PFSK-1 (cell line): Measurements from ENCODE around the gene FAH.

Source experiments
- FOXP2 ChIP-seq: optimal IDR thresholded peaks from 2 replicates; pipeline ENCODE3; 2011; ENCODE audit warnings: borderline replicate concordance, control low read depth, inconsistent platforms; ENCODE audit not compliant: insufficient read depth; ENCODE audit errors: extremely low read length, extremely low read depth
- POLR2AphosphoS5 ChIP-seq: IDR thresholded peaks from 2 replicates; pipeline ENCODE4 v1.6.1; 2012; ENCODE audit warnings: low read depth, mild to moderate bottlenecking, control low read depth, low read length, moderate library complexity
- SIN3A ChIP-seq: IDR thresholded peaks from 2 replicates; pipeline ENCODE4 v1.6.1; 2012; ENCODE audit warnings: mild to moderate bottlenecking, low read length, moderate library complexity, borderline replicate concordance; ENCODE audit not compliant: insufficient read depth
- TAF1 ChIP-seq: IDR thresholded peaks from 2 replicates; pipeline ENCODE4 v1.6.1; 2012; ENCODE audit warnings: low read length, control low read depth, borderline replicate concordance; ENCODE audit not compliant: insufficient read depth
- TF ChIP-seq, protein P1 (sequence below), 2 experiments: IDR thresholded peaks; 2 replicates each; pipeline versions ENCODE4 v1.6.1 to v1.8.0; 2011 to 2012; ENCODE audit warnings: low read depth in 2 of 2, low read length in 2 of 2, control low read depth in 1 of 2, inconsistent platforms in 1 of 2, mild to moderate bottlenecking in 1 of 2, moderate library complexity in 1 of 2; ENCODE audit not compliant: insufficient read depth in 1 of 2

Gene FAH

DNA sequence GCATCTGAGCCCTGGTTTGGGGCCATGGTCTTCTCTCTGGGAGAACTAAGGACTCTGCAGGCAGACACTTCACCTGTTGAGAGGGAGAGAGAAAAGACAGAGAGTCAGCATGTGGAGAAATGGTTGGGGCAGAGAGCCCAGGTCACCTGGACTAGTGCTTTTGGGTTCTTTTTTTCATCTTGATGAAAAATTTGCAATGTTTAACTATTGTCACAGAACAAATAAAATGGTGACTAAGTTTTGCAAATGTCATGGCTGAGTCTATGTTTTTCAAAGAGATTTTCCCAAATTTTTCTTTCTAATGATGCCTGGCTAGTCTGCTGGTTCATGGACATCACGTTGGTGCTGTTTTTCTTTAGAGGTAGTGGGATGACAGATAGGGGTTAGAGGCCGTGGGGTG is 17.8 kb downstream of the FAH start:
- TF ChIP-seq SIN3A: no peak
- TF ChIP-seq TAF1: no peak
- TF ChIP-seq, protein P1, sequence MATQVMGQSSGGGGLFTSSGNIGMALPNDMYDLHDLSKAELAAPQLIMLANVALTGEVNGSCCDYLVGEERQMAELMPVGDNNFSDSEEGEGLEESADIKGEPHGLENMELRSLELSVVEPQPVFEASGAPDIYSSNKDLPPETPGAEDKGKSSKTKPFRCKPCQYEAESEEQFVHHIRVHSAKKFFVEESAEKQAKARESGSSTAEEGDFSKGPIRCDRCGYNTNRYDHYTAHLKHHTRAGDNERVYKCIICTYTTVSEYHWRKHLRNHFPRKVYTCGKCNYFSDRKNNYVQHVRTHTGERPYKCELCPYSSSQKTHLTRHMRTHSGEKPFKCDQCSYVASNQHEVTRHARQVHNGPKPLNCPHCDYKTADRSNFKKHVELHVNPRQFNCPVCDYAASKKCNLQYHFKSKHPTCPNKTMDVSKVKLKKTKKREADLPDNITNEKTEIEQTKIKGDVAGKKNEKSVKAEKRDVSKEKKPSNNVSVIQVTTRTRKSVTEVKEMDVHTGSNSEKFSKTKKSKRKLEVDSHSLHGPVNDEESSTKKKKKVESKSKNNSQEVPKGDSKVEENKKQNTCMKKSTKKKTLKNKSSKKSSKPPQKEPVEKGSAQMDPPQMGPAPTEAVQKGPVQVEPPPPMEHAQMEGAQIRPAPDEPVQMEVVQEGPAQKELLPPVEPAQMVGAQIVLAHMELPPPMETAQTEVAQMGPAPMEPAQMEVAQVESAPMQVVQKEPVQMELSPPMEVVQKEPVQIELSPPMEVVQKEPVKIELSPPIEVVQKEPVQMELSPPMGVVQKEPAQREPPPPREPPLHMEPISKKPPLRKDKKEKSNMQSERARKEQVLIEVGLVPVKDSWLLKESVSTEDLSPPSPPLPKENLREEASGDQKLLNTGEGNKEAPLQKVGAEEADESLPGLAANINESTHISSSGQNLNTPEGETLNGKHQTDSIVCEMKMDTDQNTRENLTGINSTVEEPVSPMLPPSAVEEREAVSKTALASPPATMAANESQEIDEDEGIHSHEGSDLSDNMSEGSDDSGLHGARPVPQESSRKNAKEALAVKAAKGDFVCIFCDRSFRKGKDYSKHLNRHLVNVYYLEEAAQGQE (IDR thresholded peaks at IDR 0.05; ENCODE audit: insufficient read depth in 1 of 2, low read depth in 2 of 2, low read length in 2 of 2): no peak
- no peak for TF ChIP-seq POLR2AphosphoS5
- TF ChIP-seq FOXP2: no peak

DNA sequence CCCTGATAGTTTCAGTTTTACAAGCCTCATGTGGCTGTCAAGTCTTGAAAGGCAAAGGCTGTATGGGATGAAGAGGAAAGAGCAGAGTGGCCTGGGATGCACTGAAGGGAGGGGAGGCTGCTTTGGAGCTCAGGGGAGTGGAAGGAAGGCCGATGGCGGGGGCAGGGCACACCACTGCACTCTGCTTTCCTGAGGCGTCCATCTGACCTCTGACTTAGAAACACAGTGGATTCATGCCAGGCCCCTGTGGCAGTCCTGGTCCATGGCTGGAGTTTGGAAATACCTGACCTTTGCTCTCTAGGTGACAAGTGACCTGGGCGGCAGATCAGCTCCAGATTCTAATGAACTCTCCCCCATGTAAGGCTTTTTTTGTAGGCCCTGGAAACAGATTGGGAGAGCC is 19.0 kb downstream of the FAH start:
- TF ChIP-seq SIN3A (no peak), FOXP2 (no peak), TAF1 (no peak), POLR2AphosphoS5 (no peak)
- TF ChIP-seq, protein P1 (IDR thresholded peaks at IDR 0.05; ENCODE audit: insufficient read depth in 1 of 2, low read depth in 2 of 2, low read length in 2 of 2): no peak

DNA sequence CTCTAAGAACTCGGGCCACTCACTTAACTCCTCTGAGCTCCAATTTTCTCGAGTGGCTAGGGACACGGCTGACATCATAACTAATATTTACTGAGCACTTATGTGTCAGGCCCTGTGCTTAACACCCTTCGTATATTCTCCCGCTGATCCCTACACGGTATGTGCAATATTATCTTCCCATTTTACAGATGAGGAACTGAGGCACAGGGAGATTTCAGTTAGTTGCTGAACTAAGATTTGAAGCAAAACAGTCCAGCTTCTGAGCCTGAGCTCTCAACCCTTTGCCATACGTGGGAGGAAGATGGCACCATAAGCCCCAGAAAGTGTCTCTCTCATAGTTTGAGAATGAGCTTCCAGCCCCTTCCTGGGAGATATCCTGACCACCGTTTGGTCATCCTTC is 19.6 kb downstream of the FAH start:
- no peak for TF ChIP-seq TAF1
- TF ChIP-seq FOXP2: no peak
- TF ChIP-seq SIN3A: no peak
- TF ChIP-seq, protein P1 (IDR thresholded peaks at IDR 0.05; ENCODE audit: insufficient read depth in 1 of 2, low read depth in 2 of 2, low read length in 2 of 2): no peak
- no peak for TF ChIP-seq POLR2AphosphoS5

DNA sequence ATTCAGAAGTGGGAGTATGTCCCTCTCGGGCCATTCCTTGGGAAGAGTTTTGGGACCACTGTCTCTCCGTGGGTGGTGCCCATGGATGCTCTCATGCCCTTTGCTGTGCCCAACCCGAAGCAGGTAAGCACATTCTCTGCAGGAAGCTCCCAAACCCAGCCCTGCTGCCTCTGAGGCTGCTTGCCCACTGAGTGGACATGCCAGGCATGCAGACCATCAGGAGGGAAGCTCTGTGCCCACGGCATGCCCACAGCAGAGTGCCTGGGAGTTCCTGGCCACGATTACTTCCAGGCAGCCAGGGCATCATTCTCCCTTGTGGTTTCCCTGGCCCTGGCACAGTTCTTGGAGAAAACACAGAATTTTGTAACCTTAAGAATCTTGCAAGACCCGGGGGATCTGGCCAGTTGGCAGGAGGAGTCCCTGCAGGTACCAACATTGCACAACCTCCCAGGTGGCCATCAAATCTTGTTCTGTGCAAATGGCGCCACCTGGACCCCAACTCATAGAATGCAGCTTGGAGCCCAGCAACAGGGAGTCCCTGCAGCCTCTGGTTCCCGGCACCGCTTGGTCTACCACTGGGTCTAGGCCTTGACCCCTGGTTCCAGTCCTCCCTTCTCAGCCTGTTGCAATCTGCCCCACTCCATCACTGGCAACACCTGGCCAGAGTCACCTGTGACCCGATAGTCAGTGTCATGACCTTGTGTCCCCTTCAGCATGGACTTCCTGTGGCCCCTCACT is 20.4 kb downstream of the FAH start:
- TF ChIP-seq POLR2AphosphoS5: no peak
- TF ChIP-seq FOXP2: peak; percentile 8

DNA sequence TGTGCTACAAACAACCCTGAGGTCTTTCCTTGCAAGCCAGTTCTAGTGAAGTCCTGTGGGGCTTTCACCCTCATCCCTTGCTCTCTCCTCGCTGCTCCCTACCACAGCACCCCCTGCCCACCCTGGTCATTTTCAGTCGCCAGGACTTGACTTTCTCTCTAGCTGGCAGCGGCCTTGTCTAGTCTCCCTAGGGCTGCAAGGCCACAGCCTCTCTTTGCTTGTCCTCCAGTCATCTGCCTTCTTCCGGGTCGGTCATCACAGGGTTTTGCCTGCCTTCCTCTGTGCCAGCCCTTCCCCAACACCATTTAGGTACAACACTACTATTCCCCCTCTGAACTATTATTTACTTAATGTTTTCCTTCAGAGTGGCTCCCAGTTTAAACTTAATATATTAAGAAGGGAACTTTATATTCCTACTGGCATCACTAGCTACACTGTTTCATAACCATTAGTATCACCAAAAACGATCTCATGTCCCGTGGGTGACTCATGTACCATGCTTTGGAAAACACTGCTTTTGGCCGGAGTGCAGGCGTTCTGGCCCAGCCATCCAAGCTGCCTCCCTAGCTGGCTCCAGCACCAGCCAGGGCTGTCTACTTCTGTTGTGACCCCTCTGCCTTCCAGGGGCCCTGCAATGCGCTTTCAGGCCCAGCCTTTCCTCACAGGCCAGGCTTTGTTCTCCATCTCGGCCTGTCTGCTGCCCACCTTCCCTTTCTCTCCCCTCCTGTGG is 21.4 kb downstream of the FAH start:
- no peak for TF ChIP-seq FOXP2

DNA sequence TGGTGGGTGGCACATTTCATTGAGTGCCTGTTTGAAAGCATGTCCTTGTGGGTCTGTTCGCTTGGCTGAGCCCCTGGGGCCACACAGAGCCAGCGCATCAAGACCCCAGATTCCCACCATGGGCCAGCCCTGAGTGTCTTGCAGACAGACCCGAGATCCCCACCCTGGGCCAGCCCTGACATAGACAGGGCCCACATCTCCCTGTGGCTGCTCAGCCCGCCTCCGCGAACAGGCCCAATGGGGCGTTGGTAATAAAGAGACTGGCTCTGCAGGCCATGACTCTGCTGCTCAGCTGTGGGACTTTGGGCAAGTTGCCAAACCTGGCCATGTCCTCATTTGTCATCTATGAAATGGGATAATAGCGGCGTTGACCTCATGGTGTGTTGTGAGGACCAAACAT is 22.6 kb downstream of the FAH start:
- TF ChIP-seq FOXP2 (no peak), TAF1 (no peak), POLR2AphosphoS5 (no peak)
- TF ChIP-seq, protein P1 (IDR thresholded peaks at IDR 0.05; ENCODE audit: insufficient read depth in 1 of 2, low read depth in 2 of 2, low read length in 2 of 2): no peak
